NCI-H82 treated with DMSO at 0.1 percent for 48 hours (cell line): ENCODE measurements around the gene ZSWIM4.
A peak's percentile ranks its signal among the peaks of the same experiment; 100 is the strongest.
"Not testable (repeated sequence)": the region's sequence is repeated elsewhere in the genome, so short reads cannot be mapped to it uniquely, and the experiment has no call there.

Source experiments
- DNase-seq: peaks from one replicate; lab custom pipeline; 2025; ENCODE audit not compliant: unreplicated experiment; lab: John Stamatoyannopoulos, UW

Gene ZSWIM4

GRCh38 chr19:13848340-13848677 lies 53.1 kb downstream of the ZSWIM4 start:
- no peak for DNase-seq

GRCh38 chr19:13848798-13849676 lies 53.8 kb downstream of the ZSWIM4 start:
- DNase-seq, result no peak

GRCh38 chr19:13849991-13850909 lies 55.0 kb downstream of the ZSWIM4 start:
- no peak for DNase-seq

GRCh38 chr19:13850910-13851733 lies 55.9 kb downstream of the ZSWIM4 start:
- no peak for DNase-seq

GRCh38 chr19:13851734-13852114 lies 56.5 kb downstream of the ZSWIM4 start:
- DNase-seq, result not testable (repeated sequence)

- not testable (repeated sequence) for DNase-seq
Measured at GRCh38 chr19:13852171-13852707, 57.0 kb downstream of the ZSWIM4 start.

GRCh38 chr19:13856497-13856896 lies 61.3 kb downstream of the ZSWIM4 start:
- no peak for DNase-seq

- peak; percentile 55 for DNase-seq
Measured at GRCh38 chr19:13859361-13859880, 64.2 kb downstream of the ZSWIM4 start.

GRCh38 chr19:13860679-13861391 lies 65.6 kb downstream of the ZSWIM4 start:
- no peak for DNase-seq

GRCh38 chr19:13861392-13861713 lies 66.1 kb downstream of the ZSWIM4 start:
- DNase-seq, result no peak

- peak; percentile 75 for DNase-seq
Measured at GRCh38 chr19:13861714-13862531, 66.7 kb downstream of the ZSWIM4 start.

- DNase-seq, result no peak
Measured at GRCh38 chr19:13864046-13864666, 68.9 kb downstream of the ZSWIM4 start.

- DNase-seq, result peak; percentile 27
Measured at GRCh38 chr19:13864667-13865570, 69.7 kb downstream of the ZSWIM4 start.

GRCh38 chr19:13865571-13866462 lies 70.6 kb downstream of the ZSWIM4 start:
- DNase-seq, result no peak

- DNase-seq, result no peak
Measured at GRCh38 chr19:13866463-13867046, 71.3 kb downstream of the ZSWIM4 start.

- no peak for DNase-seq
Measured at GRCh38 chr19:13868663-13869062, 73.4 kb downstream of the ZSWIM4 start.
